Lower leg skin (tissue), 3 donors: ENCODE results near the gene SPOCK1.

Experiments used
- POLR2A ChIP-seq, 2 donors: fragments of 450-650 bp; IDR thresholded peaks; one replicate each; pipeline ENCODE4 v1.6.1; 2016 to 2017; ENCODE audit warnings: antibody characterized with exemption in 2 of 2, mild to moderate bottlenecking in 1 of 2, moderate library complexity in 1 of 2
- TF ChIP-seq, protein P1 (sequence below), 3 donors: fragments of 450-650 bp; IDR thresholded peaks; one replicate each; pipeline ENCODE4 v1.5.1; 2016; ENCODE audit warnings: antibody characterized with exemption in 3 of 3, mild to moderate bottlenecking in 3 of 3, moderate library complexity in 2 of 3

DNA sequence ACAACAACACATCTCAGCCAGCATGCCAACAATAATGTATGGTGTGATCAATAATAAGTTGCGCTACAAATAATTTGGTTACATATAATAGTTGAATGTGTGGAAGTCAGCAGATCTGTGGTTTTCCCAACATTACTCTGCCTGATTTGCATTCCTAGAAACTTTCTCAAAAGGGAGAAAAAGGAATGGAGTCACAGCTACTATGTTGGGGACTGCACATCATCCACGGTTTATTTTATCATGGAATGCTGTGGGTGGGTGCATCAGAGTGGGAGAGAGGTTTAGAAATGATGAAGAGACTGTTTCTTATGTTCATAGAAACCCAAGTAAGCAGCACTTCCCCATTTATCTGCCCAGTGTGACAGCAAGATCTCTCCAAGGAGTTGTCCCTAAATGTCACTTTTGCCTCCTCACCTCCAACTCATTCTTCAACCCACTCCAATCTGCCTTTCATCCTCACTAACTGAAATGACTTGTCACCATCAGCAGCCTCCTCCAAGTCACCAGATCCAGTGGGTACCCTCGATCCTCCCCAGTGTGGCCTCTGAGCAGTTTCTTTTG lies 2.8 kb upstream of the SPOCK1 start:
- TF ChIP-seq, protein P1, sequence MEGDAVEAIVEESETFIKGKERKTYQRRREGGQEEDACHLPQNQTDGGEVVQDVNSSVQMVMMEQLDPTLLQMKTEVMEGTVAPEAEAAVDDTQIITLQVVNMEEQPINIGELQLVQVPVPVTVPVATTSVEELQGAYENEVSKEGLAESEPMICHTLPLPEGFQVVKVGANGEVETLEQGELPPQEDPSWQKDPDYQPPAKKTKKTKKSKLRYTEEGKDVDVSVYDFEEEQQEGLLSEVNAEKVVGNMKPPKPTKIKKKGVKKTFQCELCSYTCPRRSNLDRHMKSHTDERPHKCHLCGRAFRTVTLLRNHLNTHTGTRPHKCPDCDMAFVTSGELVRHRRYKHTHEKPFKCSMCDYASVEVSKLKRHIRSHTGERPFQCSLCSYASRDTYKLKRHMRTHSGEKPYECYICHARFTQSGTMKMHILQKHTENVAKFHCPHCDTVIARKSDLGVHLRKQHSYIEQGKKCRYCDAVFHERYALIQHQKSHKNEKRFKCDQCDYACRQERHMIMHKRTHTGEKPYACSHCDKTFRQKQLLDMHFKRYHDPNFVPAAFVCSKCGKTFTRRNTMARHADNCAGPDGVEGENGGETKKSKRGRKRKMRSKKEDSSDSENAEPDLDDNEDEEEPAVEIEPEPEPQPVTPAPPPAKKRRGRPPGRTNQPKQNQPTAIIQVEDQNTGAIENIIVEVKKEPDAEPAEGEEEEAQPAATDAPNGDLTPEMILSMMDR (IDR thresholded peaks at IDR 0.05) = no peak
- no peak for TF ChIP-seq POLR2A (IDR thresholded peaks at IDR 0.05)
